ENCODE measurements around the gene AGXT. TPM values are rescaled to one million over a fixed set of nuclear protein-coding genes. Genes with fewer than 3 reads are reported as not detected.

The AGXT gene
- total RNA-seq, 1 experiment from 2014 or later = 0.20 TPM

- H3K9me3 Mint-ChIP-seq (ENCODE audit: unreplicated experiment) = no peaks in the 10 kb centered on the region
- no peaks in the 10 kb centered on the region for H3K4me1 ChIP-seq
- no peaks in the 10 kb centered on the region for H3K36me3 ChIP-seq (ENCODE audit: control insufficient read depth, insufficient read depth, low read length)
- no TSS peak for BruUV-seq (replicated peaks)
- H3K4me3 Mint-ChIP-seq (ENCODE audit: unreplicated experiment) = no peak overlapping the region
- no peak overlapping the region for H3K4me3 ChIP-seq (ENCODE audit: low read depth, low read length)
- H3K27me3 Mint-ChIP-seq (ENCODE audit: insufficient read depth, unreplicated experiment) = peaks cover 12% of the 10 kb centered on the region
- ChIA-PET CTCF (no interaction called here), POLR2A (no interaction called here)
- H3K4me1 Mint-ChIP-seq (ENCODE audit: low read depth, unreplicated experiment) = no peaks in the 10 kb centered on the region
- no peak for TF ChIP-seq CTCF (IDR thresholded peaks at IDR 0.05; ENCODE audit: insufficient read depth in 1 of 2, low read depth in 1 of 2, low read length in 1 of 2, severe bottlenecking in 1 of 2, unreplicated experiment in 1 of 2)
- H3K27ac Mint-ChIP-seq (ENCODE audit: unreplicated experiment) = no peak overlapping the region
- H3K9me3 ChIP-seq = no peaks in the 10 kb centered on the region
- H3K36me3 Mint-ChIP-seq (ENCODE audit: insufficient read depth, unreplicated experiment) = no peaks in the 10 kb centered on the region
- DNase-seq = no peak
- intact Hi-C loops (cut with micrococcal nuclease; ENCODE audit: unreplicated experiment) = no loop called here
- H3K27me3 ChIP-seq (replicated peaks; ENCODE audit: control insufficient read depth, insufficient read depth, low read length) = no peaks in the 10 kb centered on the region
These were observed 34.8 kb upstream of the AGXT start for GRCh38 chr2:240833724-240834285.

- no peak overlapping the region for H3K4me3 Mint-ChIP-seq (ENCODE audit: unreplicated experiment)
- no TSS peak for BruUV-seq (replicated peaks)
- Histone ChIP-seq H3K9me3 (no peaks in the 10 kb centered on the region), H3K4me3 (ENCODE audit: low read depth, low read length) (no peak overlapping the region), H3K27me3 (replicated peaks; ENCODE audit: control insufficient read depth, insufficient read depth, low read length) (no peaks in the 10 kb centered on the region), H3K36me3 (ENCODE audit: control insufficient read depth, insufficient read depth, low read length) (no peaks in the 10 kb centered on the region), H3K4me1 (no peaks in the 10 kb centered on the region)
- CTCF ChIA-PET = no interaction called here
- no peaks in the 10 kb centered on the region for H3K36me3 Mint-ChIP-seq (ENCODE audit: insufficient read depth, unreplicated experiment)
- no peak for TF ChIP-seq CTCF (IDR thresholded peaks at IDR 0.05; ENCODE audit: insufficient read depth in 1 of 2, low read depth in 1 of 2, low read length in 1 of 2, severe bottlenecking in 1 of 2, unreplicated experiment in 1 of 2)
- peaks cover 12% of the 10 kb centered on the region for H3K27me3 Mint-ChIP-seq (ENCODE audit: insufficient read depth, unreplicated experiment)
- intact Hi-C loops (cut with micrococcal nuclease; ENCODE audit: unreplicated experiment) = no loop called here
- POLR2A ChIA-PET = no interaction called here
- H3K9me3 Mint-ChIP-seq (ENCODE audit: unreplicated experiment) = no peaks in the 10 kb centered on the region
- no peak overlapping the region for H3K27ac Mint-ChIP-seq (ENCODE audit: unreplicated experiment)
- DNase-seq = no peak
- H3K4me1 Mint-ChIP-seq (ENCODE audit: low read depth, unreplicated experiment) = no peaks in the 10 kb centered on the region
These were observed 34.1 kb upstream of the AGXT start for GRCh38 chr2:240834377-240834975.

- intact Hi-C loops (cut with micrococcal nuclease; ENCODE audit: unreplicated experiment) = no loop called here
- H3K4me1 ChIP-seq = no peaks in the 10 kb centered on the region
- Mint-ChIP-seq H3K4me1 (ENCODE audit: low read depth, unreplicated experiment) (no peaks in the 10 kb centered on the region), H3K27ac (ENCODE audit: unreplicated experiment) (no peak overlapping the region), H3K27me3 (ENCODE audit: insufficient read depth, unreplicated experiment) (peaks cover 10% of the 10 kb centered on the region), H3K36me3 (ENCODE audit: insufficient read depth, unreplicated experiment) (no peaks in the 10 kb centered on the region), H3K9me3 (ENCODE audit: unreplicated experiment) (no peaks in the 10 kb centered on the region), H3K4me3 (ENCODE audit: unreplicated experiment) (no peak overlapping the region)
- DNase-seq = no peak
- no TSS peak for BruUV-seq (replicated peaks)
- no peaks in the 10 kb centered on the region for H3K9me3 ChIP-seq
- no peaks in the 10 kb centered on the region for H3K27me3 ChIP-seq (replicated peaks; ENCODE audit: control insufficient read depth, insufficient read depth, low read length)
- no peaks in the 10 kb centered on the region for H3K36me3 ChIP-seq (ENCODE audit: control insufficient read depth, insufficient read depth, low read length)
- ChIA-PET CTCF (no interaction called here), POLR2A (no interaction called here)
- H3K4me3 ChIP-seq (ENCODE audit: low read depth, low read length) = no peak overlapping the region
- TF ChIP-seq CTCF (IDR thresholded peaks at IDR 0.05; ENCODE audit: insufficient read depth in 1 of 2, low read depth in 1 of 2, low read length in 1 of 2, severe bottlenecking in 1 of 2, unreplicated experiment in 1 of 2) = no peak
These were observed 33.1 kb upstream of the AGXT start for GRCh38 chr2:240835528-240835927.

Data from Caco-2 (cell line).